Ureter (tissue), 1 donor: ENCODE measurements around the gene FGFRL1. TPM values are rescaled to one million over a fixed set of nuclear protein-coding genes. Genes with fewer than 3 reads are reported as not detected.

ENCODE experiments used
- DNase-seq: peaks from one replicate; pipeline ENCODE4 v3.0.0-alpha.2; 2020; ENCODE audit warnings: low spot score
- total RNA-seq: library from RNA; stranded (reverse); gene quantifications from one replicate; pipeline ENCODE4 v1.2.4, GENCODE V29; 2023
- donor health status: DM: yes; HTN: yes; CAD: no.

Gene FGFRL1, protein sequence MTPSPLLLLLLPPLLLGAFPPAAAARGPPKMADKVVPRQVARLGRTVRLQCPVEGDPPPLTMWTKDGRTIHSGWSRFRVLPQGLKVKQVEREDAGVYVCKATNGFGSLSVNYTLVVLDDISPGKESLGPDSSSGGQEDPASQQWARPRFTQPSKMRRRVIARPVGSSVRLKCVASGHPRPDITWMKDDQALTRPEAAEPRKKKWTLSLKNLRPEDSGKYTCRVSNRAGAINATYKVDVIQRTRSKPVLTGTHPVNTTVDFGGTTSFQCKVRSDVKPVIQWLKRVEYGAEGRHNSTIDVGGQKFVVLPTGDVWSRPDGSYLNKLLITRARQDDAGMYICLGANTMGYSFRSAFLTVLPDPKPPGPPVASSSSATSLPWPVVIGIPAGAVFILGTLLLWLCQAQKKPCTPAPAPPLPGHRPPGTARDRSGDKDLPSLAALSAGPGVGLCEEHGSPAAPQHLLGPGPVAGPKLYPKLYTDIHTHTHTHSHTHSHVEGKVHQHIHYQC
- 13.0 TPM for total RNA-seq

DNA sequence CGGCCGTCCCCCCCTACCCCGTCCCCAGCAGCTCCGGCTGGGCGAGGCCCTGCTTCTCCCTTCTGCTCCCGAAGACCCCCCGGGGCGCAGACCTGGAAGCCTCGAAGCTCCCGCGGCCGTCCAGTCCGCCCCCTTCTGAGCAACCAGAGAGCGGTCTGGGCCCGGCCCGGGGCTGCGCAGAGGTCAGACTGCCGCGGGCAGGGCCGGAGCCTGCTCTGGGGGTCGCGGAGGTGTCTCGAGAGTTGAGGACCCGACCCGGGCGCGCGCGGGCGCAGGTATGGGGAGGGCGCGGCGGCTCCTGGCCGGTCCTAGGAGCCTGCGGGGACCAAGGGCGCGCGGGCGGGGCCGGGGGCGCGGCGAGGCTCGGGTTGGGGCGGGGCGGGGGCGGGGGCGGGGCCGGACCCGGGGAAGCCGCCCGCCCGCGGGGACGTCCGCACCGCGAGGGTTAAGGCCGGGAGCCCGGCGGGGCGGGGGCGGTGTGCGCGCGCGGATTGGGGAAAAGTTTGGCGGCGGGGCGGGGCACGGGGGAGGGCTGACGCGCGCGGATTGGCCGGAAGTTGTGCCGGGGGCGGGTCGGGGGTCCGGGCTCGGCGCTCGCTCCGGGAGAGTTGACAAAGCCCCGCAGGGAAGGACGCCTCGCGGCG, at the start of gene FGFRL1:
TSS of gene FGFRL1 (plus strand) at position 605 of the 644 bp plus-strand sequence. CDS start 860 bp downstream, outside the sequence.
- DNase-seq: peak; percentile 93

DNA sequence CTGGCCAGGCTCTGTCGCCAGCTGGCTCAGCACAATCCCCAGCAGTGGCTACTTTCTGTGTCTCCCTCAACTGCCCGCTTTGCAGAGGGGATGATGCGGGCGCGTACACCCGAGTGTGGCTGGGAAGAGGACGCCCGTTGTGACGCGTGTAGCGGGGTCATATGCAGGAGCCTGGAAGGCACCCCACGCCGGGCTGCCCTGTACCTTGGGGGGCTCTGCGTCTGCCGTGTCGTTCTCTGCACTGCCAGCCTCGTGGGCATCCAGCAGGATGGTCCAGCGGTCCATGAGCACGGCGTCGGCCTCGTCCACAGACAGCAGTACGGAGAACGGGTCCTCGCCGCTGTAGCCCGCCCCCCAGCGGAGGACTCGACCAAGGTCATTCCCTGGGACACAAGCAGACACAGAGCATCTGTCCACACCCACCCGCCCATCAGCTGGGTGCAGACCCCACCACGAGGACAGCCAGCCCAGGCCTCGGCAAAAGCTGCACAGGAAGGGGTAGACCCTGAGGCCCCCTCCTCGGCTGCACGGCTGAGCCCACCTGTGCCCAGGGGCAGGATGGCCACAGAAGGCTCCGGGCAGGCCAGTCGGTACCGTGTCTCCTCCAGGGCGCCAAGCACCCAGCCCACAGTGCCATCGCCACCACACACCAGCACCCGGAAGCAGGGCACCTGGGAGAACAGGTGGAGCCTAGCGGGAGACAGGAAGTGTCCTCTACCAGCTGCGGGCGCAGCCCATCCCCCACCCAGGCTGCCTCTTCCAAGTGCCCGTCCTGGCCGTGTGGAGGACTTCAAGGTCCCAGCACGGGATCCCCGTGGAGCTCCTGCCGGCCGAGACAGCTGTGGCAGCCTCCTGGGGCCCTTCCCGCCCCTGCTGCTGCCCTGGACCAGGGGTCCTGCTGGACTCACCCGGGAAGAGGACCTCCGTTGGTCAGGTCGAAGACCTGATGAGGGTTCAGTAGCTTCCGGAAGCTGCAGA, 48.9 kb upstream of the FGFRL1 start:
- DNase-seq: no peak

DNA sequence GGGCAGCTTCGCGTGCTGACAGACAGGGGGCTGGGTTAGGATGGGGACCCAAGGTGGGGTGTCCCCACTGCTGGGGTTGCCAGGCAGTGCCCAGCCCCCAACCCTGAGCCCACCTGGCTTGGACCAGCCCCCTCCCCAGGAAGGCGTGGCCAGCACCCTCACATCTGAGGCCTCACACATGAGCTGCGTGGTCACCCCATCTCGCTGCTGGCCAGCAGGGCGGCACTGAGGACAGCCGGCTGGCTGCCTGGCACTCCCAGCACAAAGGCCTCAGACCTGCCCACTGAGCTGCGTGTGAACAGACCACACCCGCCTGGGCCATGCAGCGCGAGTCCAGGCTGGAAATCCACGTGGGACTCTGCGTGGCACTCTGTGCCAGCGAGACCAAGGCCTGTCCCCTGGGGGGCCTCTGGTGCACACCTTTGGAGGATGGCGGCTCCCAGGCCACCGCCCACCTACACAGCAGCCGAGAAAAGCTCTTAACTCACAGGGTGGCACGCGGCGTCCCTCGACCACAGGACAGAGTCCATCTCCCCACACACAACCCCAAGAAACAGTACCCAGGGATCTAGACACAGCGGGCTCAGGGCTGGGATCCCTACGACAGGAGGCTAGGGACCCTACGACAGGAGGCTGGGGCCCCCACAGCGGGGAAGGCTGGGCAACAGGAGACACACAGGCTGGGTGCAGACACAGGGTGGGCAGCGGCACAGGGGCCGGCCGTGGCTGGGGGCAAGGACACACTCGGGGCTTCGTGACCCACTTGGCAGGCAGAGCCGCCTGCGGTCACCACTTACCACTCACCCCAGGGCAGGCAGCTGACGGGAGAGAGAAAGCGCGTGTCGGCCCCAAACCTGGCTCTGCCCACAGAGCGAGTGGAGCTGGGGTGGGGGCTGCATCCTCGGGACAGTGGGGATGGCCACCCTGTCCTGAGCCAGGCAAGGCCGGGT, 47.9 kb upstream of the FGFRL1 start:
- no peak for DNase-seq

DNA sequence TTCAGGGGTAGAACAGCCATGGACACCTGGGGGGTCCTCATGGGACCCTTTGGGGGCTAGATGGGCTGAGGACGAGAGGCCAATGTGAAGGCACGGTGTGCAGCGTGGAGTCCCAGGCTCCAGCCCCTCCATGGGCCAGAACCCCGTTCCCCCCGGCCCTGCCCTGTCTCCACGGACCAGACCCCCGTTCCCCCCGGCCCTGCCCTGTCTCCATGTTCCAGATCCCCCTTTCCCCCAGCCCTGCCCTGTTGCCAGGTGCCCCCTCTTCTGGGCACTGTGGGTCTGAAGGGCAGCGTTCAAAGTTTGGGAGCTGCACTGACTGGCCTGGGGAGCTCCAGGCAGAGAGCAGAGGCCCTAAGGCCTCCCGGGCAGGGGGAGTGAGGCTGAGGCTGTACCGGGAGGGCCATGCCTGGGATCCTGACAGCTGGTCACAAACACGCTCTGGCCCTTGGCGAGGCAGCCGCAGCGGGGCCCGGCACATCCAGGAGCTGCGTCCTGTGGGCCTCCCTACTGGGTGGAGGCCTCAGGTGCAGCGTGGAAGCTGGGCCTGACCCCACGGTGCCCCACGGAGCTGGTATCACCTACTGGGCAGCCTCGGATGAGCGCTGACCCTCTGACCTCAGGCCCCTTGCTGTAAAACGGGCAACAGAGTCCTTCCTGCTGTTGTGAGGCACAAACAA, 46.9 kb upstream of the FGFRL1 start:
- DNase-seq: no peak

DNA sequence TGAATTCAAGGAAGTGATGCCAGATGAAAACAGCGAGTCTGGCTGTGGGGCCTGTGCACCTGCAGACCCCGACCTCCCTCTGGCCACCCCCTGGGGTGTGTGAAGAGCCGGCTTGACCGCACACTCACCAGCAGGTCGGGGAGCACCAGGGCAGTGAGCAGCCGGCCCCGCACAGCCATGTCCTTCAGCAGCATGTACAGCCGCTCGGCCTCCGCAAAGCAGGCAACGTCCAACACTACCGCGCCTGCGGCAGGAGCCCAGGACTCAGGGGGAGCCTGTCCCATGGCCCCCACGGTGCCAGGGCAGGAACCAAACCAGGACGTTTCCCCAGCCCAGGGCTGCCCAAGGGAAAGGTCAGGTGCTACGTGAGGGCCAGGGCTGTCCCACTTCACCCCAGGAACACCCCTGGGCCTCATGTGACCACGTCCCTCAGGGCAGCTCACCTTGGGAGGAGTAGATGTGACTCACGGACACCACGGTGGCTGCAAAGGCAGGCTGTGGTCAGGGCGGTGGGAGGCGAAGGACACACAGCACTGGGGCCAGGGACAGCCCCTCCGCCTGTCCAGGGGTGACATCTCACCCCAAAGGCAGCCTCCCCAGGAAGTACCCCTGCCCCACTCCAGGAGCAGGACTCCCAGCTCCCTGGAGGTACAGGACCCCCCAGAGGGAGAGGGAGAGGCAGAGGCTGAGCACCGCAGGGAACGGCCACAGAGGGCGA, 46.2 kb upstream of the FGFRL1 start:
- no peak for DNase-seq

DNA sequence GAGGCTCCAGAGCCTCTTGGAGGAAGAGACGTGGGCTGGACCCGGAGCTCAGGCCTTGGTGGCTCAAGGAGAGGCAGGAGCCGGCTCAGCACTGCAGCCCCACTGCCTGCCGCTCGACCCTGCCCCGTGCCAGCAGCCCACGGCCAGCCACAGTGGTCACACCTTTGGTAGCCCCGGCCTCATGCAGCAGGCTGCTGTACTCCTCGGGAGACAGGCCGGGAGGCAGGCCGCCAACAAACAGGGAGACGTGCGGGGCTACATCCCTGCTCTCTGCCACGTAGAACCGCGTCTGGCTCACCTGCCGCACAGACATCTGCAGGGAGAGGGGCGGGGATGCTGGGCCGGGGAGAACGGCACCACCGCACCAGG, 45.7 kb upstream of the FGFRL1 start:
- no peak for DNase-seq

DNA sequence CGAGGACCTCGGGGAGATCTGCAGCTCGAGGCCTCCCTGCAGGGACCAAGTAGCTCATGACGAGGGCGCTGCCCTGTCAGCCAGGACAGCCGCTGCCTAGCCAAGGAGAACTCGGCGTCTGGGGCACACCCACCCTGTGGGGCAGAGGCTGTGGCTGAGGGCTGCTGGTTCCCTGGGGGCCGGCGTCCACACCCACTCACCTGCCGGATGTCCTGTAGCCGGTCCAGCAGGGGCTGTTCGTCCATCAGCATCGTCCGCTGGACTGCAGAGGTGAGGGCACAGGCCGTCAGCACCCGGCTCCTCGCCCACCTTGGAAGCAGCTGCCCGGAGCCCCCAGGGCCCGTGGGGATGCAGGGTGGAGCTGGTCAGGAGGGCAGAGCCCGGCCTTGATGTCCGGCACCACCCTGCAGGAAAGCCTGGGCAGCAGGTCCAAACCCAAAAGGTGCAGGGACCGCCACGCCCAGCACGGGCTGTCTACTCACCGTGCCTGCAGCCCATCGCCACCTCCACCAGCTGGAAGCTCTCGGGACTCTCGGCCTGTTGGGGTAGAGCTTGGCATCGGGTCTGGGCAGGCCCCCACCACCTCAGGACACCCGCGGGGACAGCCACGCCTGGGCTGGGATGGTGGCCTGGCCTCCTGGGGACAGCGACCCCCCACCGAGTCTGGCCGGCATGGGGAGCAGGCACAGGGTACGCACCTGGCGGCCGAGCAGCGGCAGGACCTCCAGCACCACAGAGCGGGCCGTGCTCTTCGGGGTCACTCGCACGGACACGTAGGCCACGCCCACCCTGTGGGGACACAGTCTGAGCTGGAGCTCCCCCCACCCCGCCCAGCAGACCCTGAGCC, 44.9 kb upstream of the FGFRL1 start:
- DNase-seq: no peak

DNA sequence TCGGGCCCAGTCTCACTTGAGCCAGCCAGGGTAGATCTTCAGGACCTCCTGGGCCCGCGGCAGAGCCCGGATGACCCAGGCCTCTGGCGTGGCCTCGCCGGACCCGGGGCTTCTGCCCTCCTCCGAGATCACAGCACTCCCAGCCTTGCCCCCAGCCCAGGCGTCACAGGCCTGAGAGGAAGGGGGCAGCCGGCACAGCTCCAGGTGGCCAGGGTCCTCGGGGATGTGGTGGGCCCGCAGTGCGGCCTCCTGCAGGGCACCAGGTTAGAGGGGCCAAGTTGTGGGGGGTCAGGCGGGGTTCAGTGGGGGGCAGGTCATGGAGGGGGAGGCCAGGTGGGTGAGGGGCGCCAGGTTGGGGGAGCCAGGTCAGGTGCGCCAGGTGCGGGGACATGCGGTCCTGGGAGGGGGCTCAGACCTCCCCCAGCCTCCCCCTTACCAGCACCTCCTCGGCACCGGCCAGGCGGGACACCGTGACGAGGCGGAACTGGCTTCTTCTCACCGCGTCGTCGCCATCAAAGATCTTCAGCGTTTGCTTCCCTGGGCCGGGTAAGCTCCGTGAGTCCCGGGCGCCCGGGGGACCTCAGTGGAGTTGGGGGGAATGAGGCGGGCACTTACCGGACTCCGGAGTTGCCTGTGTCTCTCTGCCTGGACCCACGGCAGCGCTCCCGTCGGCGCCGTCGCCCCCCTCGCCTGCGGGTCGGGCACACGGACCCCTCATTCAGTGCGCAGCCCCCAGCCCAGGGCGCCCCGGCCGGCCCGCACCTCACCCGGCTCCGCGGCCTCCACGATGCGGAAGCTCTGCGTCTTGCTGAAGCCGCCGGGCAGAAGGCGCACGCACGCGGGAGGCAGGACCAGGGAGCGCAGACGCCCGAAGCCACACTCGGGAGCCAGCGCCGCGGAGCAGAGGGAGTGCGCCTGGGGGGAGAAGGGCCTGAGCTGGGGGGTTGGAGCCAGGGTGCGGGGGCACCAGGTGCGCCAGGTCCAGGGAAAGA, 44.0 kb upstream of the FGFRL1 start:
- no peak for DNase-seq

DNA sequence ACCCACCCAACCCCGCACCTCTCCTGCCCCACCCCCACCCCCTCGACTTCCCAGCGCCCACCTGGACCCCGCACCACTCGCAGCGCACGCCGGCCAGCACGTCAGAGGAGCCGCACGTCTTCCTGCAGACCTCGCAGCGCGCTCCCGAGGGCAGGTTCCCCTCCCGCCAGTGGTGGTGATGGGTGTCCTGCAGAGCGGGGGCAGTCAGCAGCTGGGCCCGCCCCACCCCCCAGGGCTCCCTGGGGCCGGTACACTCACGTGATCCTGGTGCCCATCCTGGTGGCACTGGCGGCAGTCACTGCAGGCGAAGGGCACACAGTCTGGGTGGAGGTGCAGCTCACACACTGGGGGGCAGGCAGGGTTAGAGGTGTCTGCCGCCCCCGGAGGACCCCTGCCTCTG, 43.2 kb upstream of the FGFRL1 start:
- no peak for DNase-seq

DNA sequence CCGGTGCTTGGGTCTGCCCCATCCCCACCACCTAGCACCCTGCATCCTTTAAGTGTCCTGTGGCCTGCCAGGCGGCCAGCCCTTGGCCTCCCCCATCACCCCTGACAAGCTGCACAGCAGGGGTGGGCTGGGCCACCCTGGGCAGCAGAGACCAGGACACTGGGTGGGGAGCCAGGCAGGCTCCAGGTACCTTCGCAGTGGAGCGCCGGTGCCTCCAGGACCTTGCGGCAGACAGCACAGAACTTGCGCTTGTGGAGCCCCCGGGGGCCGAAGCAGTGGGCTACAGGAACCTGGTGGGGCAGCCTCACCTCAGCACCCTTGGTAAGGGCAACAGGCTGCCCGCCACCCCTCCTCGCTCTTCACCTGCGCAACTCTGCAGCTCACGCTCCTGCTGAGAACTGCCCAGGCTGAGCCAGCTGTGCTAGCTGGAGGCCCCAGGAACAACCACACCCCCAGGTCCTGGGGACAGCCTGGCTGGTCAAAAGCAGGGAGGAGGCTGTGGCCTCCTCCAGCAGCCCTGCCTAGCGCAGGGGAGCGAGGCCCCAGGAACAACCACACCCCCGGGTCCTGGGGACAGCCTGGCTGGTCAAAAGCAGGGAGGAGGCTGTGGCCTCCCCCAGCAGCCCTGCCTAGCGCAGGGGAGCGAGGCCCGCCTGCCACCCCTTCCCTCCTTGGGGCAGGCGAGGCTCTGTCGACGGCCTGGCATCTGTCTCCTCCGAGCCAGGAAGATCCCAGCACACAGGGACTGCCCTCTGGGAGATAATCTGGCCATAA, 42.6 kb upstream of the FGFRL1 start:
- DNase-seq: no peak

DNA sequence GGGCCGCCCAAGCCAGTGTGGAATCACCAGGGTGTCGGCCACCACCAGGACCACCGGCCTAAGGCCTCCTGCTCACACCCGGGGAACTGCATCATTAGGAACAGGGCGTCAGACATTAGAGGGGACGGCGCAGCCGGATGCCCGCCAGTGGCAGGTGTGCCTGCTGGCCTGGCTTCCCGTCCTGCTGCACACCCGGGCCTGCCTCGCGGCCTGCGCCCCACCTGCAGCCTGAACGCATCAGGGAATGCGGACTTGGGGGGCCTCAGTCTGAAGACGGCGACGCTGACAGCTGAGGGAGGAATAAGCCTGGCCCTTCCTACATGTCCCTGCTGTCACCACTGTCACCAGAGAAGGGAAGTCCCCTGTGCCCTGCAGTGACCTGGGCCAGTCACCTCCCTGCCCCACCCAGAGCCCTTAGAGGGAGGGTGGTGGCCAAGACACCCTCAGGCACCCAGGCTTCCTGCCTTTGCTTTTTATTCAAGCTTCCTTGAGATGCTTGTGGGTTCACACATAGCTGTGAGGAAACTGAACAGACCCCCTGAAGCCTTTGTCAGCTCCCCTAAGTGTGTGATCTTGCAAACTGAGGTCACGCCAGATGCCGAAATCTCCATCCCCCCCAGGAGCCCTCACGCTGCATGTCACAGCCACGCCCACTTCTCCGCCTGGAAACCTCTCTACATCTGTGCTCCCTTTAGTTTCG, 41.2 kb upstream of the FGFRL1 start:
- no peak for DNase-seq

DNA sequence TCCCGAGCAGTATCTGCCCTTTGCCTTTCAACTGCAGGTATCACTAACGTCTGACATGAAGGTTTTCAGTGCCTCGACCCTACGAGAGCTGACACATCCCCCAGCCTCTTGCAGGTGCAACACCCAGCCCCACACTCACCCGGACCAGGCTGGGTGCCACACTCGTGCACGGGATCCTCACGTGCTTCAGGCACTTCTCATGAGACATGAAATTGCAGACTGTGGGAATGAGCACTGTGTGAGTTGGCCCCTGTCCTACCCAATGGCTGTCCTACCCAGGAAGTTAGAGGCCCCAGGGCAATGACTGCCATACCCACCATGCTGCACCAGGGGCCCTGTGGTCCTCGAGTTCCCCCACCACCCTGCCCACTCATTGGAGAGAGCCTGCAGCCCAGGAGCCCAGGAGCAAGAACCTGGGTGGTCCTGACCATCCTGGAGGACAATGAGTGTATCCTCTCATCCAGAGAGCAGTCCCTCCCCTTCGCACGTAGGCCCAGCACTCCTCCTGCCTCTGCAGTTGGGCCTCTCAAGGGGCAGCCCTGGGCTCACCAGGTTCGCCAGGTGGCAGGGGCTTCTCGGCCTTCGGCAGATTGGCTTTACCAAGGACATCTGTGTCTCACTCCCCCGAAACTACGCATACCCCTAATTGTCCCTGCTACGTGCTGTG, 40.4 kb upstream of the FGFRL1 start:
- DNase-seq: no peak

DNA sequence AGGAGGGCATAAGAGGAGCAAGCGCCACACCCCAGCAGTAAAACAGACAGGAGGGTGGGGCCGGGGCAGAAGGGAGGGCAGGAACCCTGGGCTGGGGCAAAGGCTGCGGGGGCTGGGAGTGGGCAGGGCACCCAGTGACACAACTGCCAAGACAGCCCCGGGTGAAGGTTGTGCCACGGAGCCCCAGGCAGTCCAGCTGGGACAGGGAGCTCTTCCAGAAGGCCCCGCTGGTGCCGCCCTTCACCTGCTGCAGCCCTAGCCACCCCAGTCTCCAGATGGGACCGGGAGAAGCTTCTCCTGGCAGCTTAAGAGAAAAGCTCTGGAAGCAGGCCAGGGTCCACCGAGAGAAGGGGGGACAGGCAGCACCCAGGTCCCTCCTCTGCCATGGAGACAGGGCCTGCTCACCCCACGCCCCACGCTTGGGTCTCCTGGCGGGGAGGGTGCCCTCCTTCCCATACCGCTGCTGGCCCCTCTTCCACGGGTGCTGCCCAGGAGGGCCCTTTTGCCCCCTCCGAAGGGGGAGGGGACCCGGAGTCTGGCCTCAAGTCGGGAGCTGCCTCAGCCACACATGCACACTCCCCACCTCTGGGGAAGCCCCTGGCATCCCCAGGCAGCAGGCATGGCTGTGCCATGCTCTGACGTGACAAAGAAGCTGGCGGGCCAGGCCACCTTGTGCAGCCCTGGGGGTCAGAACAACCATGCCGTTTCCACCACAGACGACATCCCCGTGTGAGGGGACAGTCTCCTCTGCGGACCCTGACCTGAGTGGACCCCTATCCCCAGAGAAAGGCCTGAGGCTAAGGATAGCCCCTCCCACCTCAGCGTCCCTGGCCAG, 39.5 kb upstream of the FGFRL1 start:
- DNase-seq: no peak

DNA sequence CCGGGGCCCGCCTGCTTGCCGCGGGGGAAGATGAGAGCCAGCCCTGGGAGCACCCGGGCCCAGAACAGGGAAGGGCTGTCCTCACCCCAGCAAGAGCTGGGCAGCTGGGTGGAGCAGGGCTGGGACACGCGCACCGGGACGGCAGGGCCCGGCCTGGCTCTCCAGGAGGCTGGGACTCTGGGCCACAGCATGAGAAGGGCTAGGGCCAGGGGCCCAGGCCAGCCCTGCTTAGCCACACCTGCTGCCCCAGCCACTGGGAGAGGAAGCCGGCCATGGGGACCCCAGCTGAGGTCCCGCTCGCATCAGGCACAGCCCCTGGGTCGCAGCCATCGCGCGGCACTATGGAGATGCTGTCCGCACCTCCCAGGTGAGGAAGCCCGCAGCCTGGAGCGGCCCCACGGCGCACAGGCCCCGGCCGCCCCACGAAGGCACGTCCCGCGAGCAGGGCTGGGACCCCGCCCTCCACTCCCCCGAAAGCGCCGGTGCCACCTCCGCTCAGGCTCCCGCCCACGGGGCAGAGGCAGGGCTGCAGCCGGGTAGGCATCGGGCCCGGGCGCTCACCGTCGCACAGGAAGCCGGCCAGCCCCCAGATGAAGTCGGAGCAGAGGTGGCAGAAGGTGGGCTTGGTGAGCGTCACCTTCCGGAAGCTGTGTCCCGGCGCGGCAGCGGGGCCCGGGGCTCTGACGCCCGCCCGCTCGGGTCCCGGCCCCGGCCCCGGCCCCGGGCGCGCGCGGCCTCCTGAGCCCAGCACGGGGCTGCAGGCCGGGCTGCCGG, 38.6 kb upstream of the FGFRL1 start:
- DNase-seq: no peak
